GM12891 (cell line): ENCODE data around the gene FUT8.

Source experiments
- DNase-seq: peaks from one replicate; pipeline ENCODE4 v3.0.0; 2011; ENCODE audit warnings: low spot score; ENCODE audit not compliant: insufficient read length
- FAIRE-seq: peaks from 2 replicates; lab custom pipeline; 2011; peaks lifted over from hg19 to GRCh38; lab: Jason Lieb, UNC
- PAX5 ChIP-seq: IDR thresholded peaks from 2 replicates; pipeline ENCODE4 v1.6.1; 2011; ENCODE audit warnings: low read length, moderate library complexity, mild to moderate bottlenecking; ENCODE audit not compliant: insufficient read depth, severe bottlenecking
- POLR2A ChIP-seq: IDR thresholded peaks from 2 replicates; pipeline ENCODE4 v1.6.1; 2011; ENCODE audit warnings: low read depth, low read length, control low read depth
- POLR2AphosphoS5 ChIP-seq: IDR thresholded peaks from 2 replicates; pipeline ENCODE4 v1.6.1; 2011; ENCODE audit warnings: low read depth, low read length, control low read depth
- POU2F2 ChIP-seq: IDR thresholded peaks from 2 replicates; pipeline ENCODE4 v1.6.1; 2011; ENCODE audit warnings: low read depth, mild to moderate bottlenecking, control low read depth, low read length, moderate library complexity
- SPI1 ChIP-seq: IDR thresholded peaks from 2 replicates; pipeline ENCODE4 v1.6.1; 2011; ENCODE audit warnings: low read depth, low read length, control low read depth
- TAF1 ChIP-seq: IDR thresholded peaks from 2 replicates; pipeline ENCODE4 v1.6.1; 2011; ENCODE audit warnings: low read depth, low read length, control low read depth

Gene FUT8

GRCh38 chr14:65772466-65772865 is 359.9 kb downstream of the FUT8 start:
- TF ChIP-seq POLR2AphosphoS5 (no peak), SPI1 (no peak), TAF1 (no peak), PAX5 (no peak)
- DNase-seq: no peak
- no peak for FAIRE-seq

GRCh38 chr14:65772921-65773574 is 360.5 kb downstream of the FUT8 start:
- FAIRE-seq: no peak
- TF ChIP-seq TAF1: no peak
- no peak for TF ChIP-seq POLR2AphosphoS5
- TF ChIP-seq POU2F2: no peak
- no peak for TF ChIP-seq SPI1
- TF ChIP-seq POLR2A: no peak
- no peak for TF ChIP-seq PAX5
- DNase-seq: no peak

GRCh38 chr14:65774041-65774440 is 361.5 kb downstream of the FUT8 start:
- FAIRE-seq: no peak
- TF ChIP-seq POU2F2 (no peak), SPI1 (no peak)
- DNase-seq: no peak

- TF ChIP-seq TAF1 (no peak), POLR2A (no peak), PAX5 (no peak), POLR2AphosphoS5 (no peak), POU2F2 (no peak), SPI1 (no peak)
- FAIRE-seq (no peak), DNase-seq (no peak)
These were observed 363.8 kb downstream of the FUT8 start for GRCh38 chr14:65776193-65776852.

- no peak for DNase-seq
- TF ChIP-seq PAX5 (no peak), POU2F2 (no peak), SPI1 (no peak), TAF1 (no peak), POLR2AphosphoS5 (no peak), POLR2A (no peak)
- no peak for FAIRE-seq
These were observed 368.0 kb downstream of the FUT8 start for GRCh38 chr14:65780566-65780965.

GRCh38 chr14:65783101-65783500 is 370.6 kb downstream of the FUT8 start:
- TF ChIP-seq SPI1 (no peak), TAF1 (no peak), PAX5 (no peak), POLR2A (no peak), POLR2AphosphoS5 (no peak), POU2F2 (no peak)
- DNase-seq (no peak), FAIRE-seq (no peak)

- FAIRE-seq (no peak), DNase-seq (no peak)
- TF ChIP-seq POU2F2 (no peak), POLR2A (no peak), SPI1 (no peak), TAF1 (no peak), PAX5 (no peak), POLR2AphosphoS5 (no peak)
These were observed 371.0 kb downstream of the FUT8 start for GRCh38 chr14:65783576-65783975.

- DNase-seq: no peak
- FAIRE-seq: no peak
These were observed 372.0 kb downstream of the FUT8 start for GRCh38 chr14:65784574-65784973.

GRCh38 chr14:65787461-65787860 is 374.9 kb downstream of the FUT8 start:
- DNase-seq (no peak), FAIRE-seq (no peak)
- TF ChIP-seq SPI1: no peak
- TF ChIP-seq TAF1: no peak

More at GRCh38 chr14:65784574-65784973, 372.0 kb downstream of the FUT8 start:
- TF ChIP-seq POU2F2 (no peak), PAX5 (no peak), POLR2AphosphoS5 (no peak), POLR2A (no peak), SPI1 (no peak), TAF1 (no peak)

GRCh38 chr14:65788876-65789275 is 376.3 kb downstream of the FUT8 start:
- no peak for TF ChIP-seq TAF1
- TF ChIP-seq PAX5: no peak
- no peak for TF ChIP-seq SPI1
- no peak for TF ChIP-seq POLR2AphosphoS5
- TF ChIP-seq POU2F2: no peak
- TF ChIP-seq POLR2A: no peak
- no peak for DNase-seq
- FAIRE-seq: no peak
